Loucy (cell line): Measurements from ENCODE around the gene CRB2.
A peak's percentile ranks its signal among the peaks of the same experiment; 100 is the strongest.

Experiments used
- CTCF ChIP-seq: fragments of 200-600 bp; sonication (generic); conservative IDR thresholded peaks from 2 replicates; pipeline ENCODE4 v1.5.1; 2014; ENCODE audit warnings: mild to moderate bottlenecking, antibody characterized with exemption, low read length
- EZH2phosphoT487 ChIP-seq: fragments of 200-600 bp; IDR thresholded peaks from 2 replicates; pipeline ENCODE4 v1.6.1; 2018; ENCODE audit warnings: antibody characterized with exemption, mild to moderate bottlenecking, moderate library complexity, borderline replicate concordance

GRCh38 chr9:123365287-123365880, 9.4 kb downstream of the CRB2 start:
- TF ChIP-seq CTCF (peak; percentile 53), EZH2phosphoT487 (no peak)
